ENCODE measurements around the gene STOML1. TPM values are rescaled to one million over a fixed set of nuclear protein-coding genes. Genes with fewer than 3 reads are reported as not detected.

STOML1 gene
- total RNA-seq, 4 donors from 2014 or later, result 15.2 to 28.8 (median 16.9) TPM

GRCh38 chr15:73932381-73933191 is 59.5 kb downstream of the STOML1 start:
- H3K36me3 ChIP-seq, result no peaks in the 10 kb centered on the region
- DNase-seq (no peak), ATAC-seq (no peak)
- H3K27ac ChIP-seq, result no peak overlapping the region
- H3K4me3 ChIP-seq, result no peak overlapping the region
- in situ Hi-C loops (cut with MboI; ENCODE audit: low sequenced_read_pairs in 4 of 4) (no loop called here), intact Hi-C loops (cut with DNase I; ENCODE audit: low total_unique reads) (no loop called here)
- H3K9me3 ChIP-seq, result no peaks in the 10 kb centered on the region
- TF ChIP-seq CTCF (IDR thresholded peaks at IDR 0.05 in 4 of 5, conservative IDR thresholded peaks at IDR 0.05 in 1 of 5), result no peak
- no peak for TF ChIP-seq POLR2A (IDR thresholded peaks at IDR 0.05)
- H3K27me3 ChIP-seq, result peaks cover 0 to 4% (median 3%) of the 10 kb centered on the region in 3 donors
- H3K4me1 ChIP-seq, result peaks cover 3 to 13% of the 10 kb centered on the region in 2 donors

DNA sequence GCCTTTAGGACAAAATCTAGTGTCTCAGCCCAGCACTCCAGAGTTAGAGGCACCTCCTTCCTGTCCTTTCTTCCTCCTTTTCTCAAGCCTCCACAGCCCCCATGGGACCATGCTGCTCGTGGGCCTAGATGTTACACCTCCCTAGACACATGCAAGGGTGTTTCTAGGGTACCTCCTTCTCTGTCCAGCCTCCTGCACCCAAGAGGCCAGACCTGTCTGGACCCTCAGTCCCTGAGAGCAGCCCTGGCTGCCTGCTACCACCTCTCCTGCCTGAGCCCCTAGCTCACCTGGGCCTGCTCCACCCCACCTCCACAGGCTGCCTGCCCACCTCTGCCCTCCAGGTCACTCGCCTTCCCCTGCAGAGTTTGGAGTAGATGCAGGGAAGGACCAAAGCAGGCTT is 60.7 kb downstream of the STOML1 start:
- no peak overlapping the region for H3K4me3 ChIP-seq
- H3K4me1 ChIP-seq, result peaks cover 3 to 13% of the 10 kb centered on the region in 2 donors
- no peaks in the 10 kb centered on the region for H3K36me3 ChIP-seq
- in situ Hi-C loops (cut with MboI; ENCODE audit: low sequenced_read_pairs in 4 of 4) (no loop called here), intact Hi-C loops (cut with DNase I; ENCODE audit: low total_unique reads) (no loop called here)
- H3K27ac ChIP-seq, result no peak overlapping the region
- H3K9me3 ChIP-seq, result no peaks in the 10 kb centered on the region
- DNase-seq (no peak), ATAC-seq (no peak)
- TF ChIP-seq POLR2A (IDR thresholded peaks at IDR 0.05) (no peak), CTCF (IDR thresholded peaks at IDR 0.05 in 4 of 5, conservative IDR thresholded peaks at IDR 0.05 in 1 of 5) (no peak)
- H3K27me3 ChIP-seq, result peaks cover 0 to 4% (median 3%) of the 10 kb centered on the region in 3 donors

- DNase-seq (no peak), ATAC-seq (no peak)
- TF ChIP-seq CTCF (IDR thresholded peaks at IDR 0.05 in 4 of 5, conservative IDR thresholded peaks at IDR 0.05 in 1 of 5) (no peak), POLR2A (IDR thresholded peaks at IDR 0.05) (no peak)
- Histone ChIP-seq H3K27me3 (peaks cover 0 to 4% (median 3%) of the 10 kb centered on the region in 3 donors), H3K4me3 (no peak overlapping the region), H3K9me3 (no peaks in the 10 kb centered on the region), H3K4me1 (peaks cover 3 to 13% of the 10 kb centered on the region in 2 donors), H3K36me3 (no peaks in the 10 kb centered on the region), H3K27ac (no peak overlapping the region)
- in situ Hi-C loops (cut with MboI; ENCODE audit: low sequenced_read_pairs in 4 of 4) (no loop called here), intact Hi-C loops (cut with DNase I; ENCODE audit: low total_unique reads) (no loop called here)
These were observed 61.3 kb downstream of the STOML1 start for GRCh38 chr15:73930790-73931281.

DNA sequence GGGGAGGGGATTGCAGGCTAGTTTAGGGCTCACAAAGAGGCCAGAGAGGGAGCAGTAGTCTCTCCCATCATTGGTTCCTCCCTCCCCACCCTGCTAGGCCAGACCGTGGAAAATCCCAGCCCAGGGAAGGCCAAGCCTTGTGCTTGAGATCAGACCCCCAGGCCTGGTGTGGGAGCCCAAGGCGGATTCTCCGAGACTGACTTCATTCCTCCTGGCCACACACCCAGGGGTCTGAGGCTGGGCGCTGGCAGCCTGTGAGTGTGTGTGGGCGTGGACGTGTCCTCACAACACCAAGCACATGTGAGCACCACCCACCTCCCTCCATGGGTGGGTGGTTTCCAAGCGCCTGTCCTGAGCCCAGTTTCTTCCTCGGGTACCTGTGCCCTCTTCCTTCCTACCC is 61.7 kb downstream of the STOML1 start:
- in situ Hi-C loops (cut with MboI; ENCODE audit: low sequenced_read_pairs in 4 of 4) (no loop called here), intact Hi-C loops (cut with DNase I; ENCODE audit: low total_unique reads) (no loop called here)
- Histone ChIP-seq H3K4me3 (no peak overlapping the region), H3K27ac (no peak overlapping the region), H3K9me3 (no peaks in the 10 kb centered on the region), H3K27me3 (peaks cover 0 to 4% (median 3%) of the 10 kb centered on the region in 3 donors), H3K36me3 (no peaks in the 10 kb centered on the region), H3K4me1 (peaks cover 3 to 13% of the 10 kb centered on the region in 2 donors)
- TF ChIP-seq CTCF (IDR thresholded peaks at IDR 0.05 in 4 of 5, conservative IDR thresholded peaks at IDR 0.05 in 1 of 5) (no peak), POLR2A (IDR thresholded peaks at IDR 0.05) (no peak)
- no peak for DNase-seq
- no peak for ATAC-seq

All from gastrocnemius medialis (tissue), 4 donors.